GM19023 (cell line): ENCODE measurements around the gene RAET1E.
"Not testable (repeated sequence)": the region's sequence is repeated elsewhere in the genome, so short reads cannot be mapped to it uniquely, and the experiment has no call there.

Experiments used
- ATAC-seq: cut with Tn5 transposase; IDR thresholded peaks from one replicate; pipeline ENCODE4 v1.9.1; 2021; ENCODE audit warnings: mild to moderate bottlenecking, moderate library complexity; ENCODE audit not compliant: unreplicated experiment

RAET1E gene

GRCh38 chr6:149863698-149864577, 34.0 kb downstream of the RAET1E start, which contains the start of gene LRP11:
TSS of gene LRP11 (minus strand) at chr6:149864359. CDS start at chr6:149864020, 339 bp downstream.
- peak; percentile 84 for ATAC-seq

- ATAC-seq: peak; percentile 31
These were observed 34.8 kb downstream of the RAET1E start for GRCh38 chr6:149862922-149863697.

GRCh38 chr6:149862424-149862738, 35.5 kb downstream of the RAET1E start:
- ATAC-seq: not testable (repeated sequence)

GRCh38 chr6:149861603-149862423, 36.1 kb downstream of the RAET1E start:
- ATAC-seq: no peak

GRCh38 chr6:149860834-149861602, 36.9 kb downstream of the RAET1E start:
- no peak for ATAC-seq

DNA sequence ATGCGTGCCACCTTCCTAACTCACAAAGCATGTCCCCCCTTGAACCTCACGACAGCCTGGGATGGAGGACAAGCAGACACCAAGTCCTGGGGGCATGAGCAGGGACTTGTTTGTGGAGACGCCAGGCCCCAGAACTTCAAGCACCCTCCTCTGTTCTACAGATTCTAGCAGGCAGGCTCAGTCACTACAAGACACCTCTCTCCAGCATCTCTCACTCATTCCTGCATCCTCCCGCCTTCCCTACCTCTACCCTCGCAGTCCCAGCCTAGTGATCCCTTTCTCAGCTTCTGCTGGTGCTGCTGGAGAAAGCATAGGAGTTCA, 37.4 kb downstream of the RAET1E start:
- ATAC-seq: no peak

- no peak for ATAC-seq
These were observed 38.0 kb downstream of the RAET1E start for GRCh38 chr6:149859938-149860337.

DNA sequence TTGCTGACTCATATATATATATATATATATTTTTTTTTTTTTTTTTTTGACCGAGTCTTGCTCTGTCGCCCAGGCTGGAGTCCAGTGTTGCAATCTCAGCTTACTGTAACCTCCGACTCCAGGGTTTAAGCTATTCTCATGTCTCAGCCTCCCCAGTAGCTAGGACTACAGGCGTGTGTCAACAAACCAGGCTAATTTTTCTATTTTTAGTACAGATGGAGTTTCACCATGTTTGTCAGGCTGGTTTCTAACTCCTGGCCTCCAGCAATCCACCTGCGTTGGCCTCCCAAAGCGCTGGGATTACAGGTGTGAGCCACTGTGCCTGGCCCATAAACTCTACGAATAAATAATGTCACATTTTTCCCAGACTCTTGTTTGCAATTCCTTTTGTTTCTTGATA, 38.5 kb downstream of the RAET1E start:
- no peak for ATAC-seq

- no peak for ATAC-seq
These were observed 40.4 kb downstream of the RAET1E start for GRCh38 chr6:149857541-149857940.

- ATAC-seq: no peak
These were observed 41.5 kb downstream of the RAET1E start for GRCh38 chr6:149856256-149856994.

DNA sequence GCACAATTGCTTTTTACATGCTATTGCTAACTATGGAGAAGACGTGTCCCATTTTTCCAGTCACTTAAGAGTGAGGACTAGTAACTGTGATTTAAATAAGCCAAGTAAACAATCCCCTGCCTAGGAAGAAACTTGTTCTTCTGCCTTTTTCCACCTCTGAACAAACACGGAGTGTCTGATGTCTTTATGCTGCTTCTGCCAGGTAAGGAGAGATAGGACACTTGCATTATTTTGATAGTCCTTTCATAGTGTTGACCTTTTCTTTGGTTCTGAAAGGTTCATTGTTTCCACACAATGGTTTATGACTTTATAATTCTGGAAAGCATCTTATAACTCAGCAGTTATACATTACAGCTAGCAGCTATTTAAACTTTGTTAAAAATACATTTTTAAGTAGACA, 42.2 kb downstream of the RAET1E start:
- no peak for ATAC-seq

GRCh38 chr6:149855040-149855654, 42.8 kb downstream of the RAET1E start:
- no peak for ATAC-seq

GRCh38 chr6:149854532-149854931, 43.4 kb downstream of the RAET1E start:
- ATAC-seq: no peak

DNA sequence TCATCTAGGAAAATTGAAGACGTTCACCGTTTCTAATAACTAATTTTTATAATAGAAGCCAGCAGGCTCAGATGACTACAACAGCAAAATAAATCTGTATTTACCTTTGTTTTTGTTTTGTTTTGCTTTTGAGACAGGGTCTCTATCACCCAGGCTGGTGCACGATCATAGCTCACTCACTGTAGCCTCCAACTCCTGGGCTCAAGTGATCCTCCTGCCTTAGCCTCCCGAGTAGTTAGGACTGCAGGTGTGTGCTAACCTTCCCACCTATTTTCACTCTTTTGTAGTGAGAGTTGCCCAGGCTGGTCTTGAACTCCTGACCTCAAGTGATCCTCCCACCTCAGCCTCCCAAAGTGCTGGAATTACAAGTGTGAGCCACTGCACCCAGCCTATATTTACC, 43.9 kb downstream of the RAET1E start:
- not testable (repeated sequence) for ATAC-seq

DNA sequence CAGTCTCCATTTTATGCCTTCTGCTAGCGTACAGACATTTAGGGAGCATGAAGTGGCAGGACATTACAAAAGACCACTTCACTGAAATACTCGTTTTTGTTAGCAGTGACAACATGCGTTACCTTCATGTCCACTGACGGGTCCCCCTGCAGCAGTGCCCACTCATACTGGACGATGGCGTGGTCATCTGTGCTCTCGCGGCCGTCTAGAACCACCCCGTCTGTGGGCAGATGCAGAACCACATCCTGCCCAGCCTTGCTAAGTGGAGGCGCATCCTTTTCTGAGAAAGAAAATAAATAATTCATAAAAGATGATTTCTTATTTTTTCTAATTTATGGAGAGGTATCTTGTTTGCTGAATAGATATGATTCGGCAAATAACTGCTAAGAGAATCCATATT, 45.0 kb downstream of the RAET1E start:
- no peak for ATAC-seq

DNA sequence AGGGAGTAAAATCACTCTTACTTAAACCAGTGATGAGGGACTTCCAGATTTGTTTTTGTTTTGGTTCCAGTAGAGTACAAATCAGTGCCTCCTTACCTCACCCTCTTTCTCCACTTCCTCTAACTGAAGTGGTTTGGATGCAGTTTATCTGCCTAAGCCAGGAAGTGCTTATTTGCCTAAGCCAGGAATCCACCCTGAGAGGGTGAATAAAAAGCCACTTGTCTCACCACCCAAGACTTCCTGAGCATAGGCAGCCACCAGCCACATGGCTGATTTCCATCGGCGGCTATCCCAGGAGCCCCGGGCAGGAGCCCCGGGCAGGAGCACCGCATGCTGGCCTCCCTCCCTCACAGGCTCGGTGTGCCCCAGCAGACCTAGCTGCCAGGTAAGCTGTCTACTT, 45.7 kb downstream of the RAET1E start:
- no peak for ATAC-seq

DNA sequence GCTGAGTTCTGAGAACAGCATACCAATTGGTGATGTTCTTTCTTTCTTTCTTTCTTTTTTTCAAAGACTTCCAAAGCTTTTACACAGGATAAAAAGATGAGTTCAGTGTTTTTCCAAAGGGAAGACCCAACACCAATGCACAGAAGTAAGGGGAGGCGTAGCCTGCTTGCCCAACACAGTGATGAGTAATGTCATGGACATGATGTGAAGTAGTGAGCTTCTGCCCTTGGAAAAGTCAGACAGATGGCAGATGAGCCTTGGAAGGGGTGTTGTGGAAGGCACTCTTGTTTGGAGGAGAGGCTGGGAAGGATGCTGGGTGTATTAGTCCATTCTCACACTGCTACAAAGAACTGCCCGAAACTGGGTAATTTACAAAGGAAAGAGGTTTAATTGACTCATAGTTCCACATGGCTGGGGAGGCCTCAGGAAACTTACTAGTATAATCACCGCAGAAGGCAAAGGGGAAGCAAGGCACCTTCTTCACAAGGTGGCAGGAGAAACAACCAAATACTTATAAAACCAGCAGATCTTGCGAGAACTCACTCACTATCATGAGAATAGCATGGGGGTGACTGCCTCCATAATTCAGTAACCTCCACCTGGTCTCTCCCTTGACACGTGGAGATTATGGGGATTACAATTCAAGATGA, 46.3 kb downstream of the RAET1E start:
- no peak for ATAC-seq

DNA sequence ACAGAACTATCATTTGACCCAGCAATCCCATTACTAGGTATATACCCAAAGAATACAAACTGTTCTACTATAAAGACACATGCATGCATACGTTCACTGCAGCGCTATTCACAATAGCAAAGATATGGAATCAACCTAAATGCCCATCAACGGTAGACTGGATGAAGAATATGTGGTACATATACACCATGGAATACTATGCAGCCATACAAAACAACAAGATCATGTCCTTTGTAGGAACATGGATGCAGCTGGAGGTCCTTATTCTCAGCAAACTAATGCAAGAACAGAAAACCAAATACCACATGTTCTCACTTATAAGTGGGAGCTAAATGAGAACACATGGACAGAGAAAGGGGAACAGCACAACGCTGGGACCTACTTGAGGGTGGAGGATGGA, 49.6 kb downstream of the RAET1E start:
- not testable (repeated sequence) for ATAC-seq
